Measurements from ENCODE around the gene RMND5A. TPM values are rescaled to one million over a fixed set of nuclear protein-coding genes. Genes with fewer than 3 reads are reported as not detected.
"Not testable (repeated sequence)": the region's sequence is repeated elsewhere in the genome, so short reads cannot be mapped to it uniquely, and the experiment has no call there.

The RMND5A gene
- total RNA-seq, 6 experiments from 2014 or later: 22.2 to 45.6 (median 33.8) TPM

DNA sequence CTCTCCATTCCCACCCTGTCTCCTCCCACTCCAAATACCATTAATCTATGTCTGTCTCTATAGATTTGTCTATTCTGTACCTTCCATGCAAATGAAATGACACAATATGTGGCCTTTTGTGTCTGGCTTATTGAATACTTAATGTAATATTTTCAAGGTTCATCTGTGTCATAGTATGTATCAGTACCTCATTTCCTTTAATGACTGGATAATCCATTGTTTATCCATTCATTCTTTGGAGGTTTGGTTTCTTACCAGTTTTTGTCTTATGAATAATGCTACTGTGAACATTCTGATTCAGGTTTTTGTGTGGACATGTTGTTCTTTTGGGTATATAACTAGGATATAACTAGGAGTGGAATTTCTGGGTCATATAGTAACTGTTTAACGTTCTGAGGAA, 14.8 kb downstream of the RMND5A start:
- H3K4me1 ChIP-seq; H3K27me3 ChIP-seq; DNase-seq; H3K9me3 ChIP-seq; intact Hi-C loops (cut with DNase I); H3K27ac ChIP-seq; H3K36me3 ChIP-seq; ATAC-seq; H3K4me3 ChIP-seq: not testable (repeated sequence)
- WGBS (ENCODE audit: insufficient coverage, low coverage, low lambda C conversion rate, missing lambda C conversion rate): no CpG with 5 or more reads among the region's 1 CpG

- H3K9me3 ChIP-seq; H3K36me3 ChIP-seq; H3K4me1 ChIP-seq; H3K27me3 ChIP-seq; H3K4me3 ChIP-seq; H3K27ac ChIP-seq; DNase-seq; intact Hi-C loops (cut with DNase I): not testable (repeated sequence)
- ATAC-seq: peak; percentile 58 to 71 (median 68)
Measured at GRCh38 chr2:86739485-86739884, 19.4 kb downstream of the RMND5A start.

- ATAC-seq: peak; percentile 21 to 49 (median 40)
- no CpG with 5 or more reads among the region's 11 CpGs for WGBS (ENCODE audit: insufficient coverage, low coverage, low lambda C conversion rate, missing lambda C conversion rate)
- intact Hi-C loops (cut with DNase I): not testable (repeated sequence)
Measured at GRCh38 chr2:86739889-86740288, 19.8 kb downstream of the RMND5A start.

DNA sequence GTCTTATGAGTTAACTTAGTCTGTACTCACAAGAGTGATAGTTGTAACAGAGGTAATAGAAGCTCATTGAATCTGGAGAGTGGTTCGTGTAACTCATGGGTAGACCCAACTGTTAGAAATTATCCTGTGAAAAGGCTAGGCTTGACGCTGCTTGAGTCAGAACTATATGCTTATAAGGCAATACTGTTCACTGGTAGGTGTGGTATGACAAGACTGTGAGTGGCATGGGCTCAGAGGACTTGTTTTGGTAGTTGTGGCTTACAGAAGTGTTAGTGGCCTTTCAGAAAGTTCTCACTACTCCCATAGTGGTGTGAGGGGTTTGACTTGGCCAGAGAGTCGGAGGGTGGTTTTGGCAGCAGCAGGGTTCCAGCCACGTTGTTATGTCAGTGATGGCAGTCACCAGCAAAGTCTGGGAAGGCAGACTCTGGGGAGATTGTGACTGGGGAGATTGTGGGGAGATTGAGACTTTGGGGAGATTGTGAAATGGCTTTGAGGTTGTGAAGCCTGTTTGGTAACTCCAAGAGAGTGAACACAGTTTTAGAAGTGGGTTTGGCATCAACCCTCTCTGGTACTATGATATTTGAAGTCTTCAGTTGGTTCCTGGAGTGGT, 21.9 kb downstream of the RMND5A start:
- intact Hi-C loops (cut with DNase I); H3K4me3 ChIP-seq; H3K4me1 ChIP-seq; H3K27ac ChIP-seq; H3K27me3 ChIP-seq; DNase-seq; H3K36me3 ChIP-seq; H3K9me3 ChIP-seq; ATAC-seq: not testable (repeated sequence)
- WGBS (ENCODE audit: insufficient coverage, low coverage, low lambda C conversion rate, missing lambda C conversion rate): no CpG with 5 or more reads among the region's 4 CpGs

More at GRCh38 chr2:86739889-86740288, 19.8 kb downstream of the RMND5A start:
- H3K27ac ChIP-seq, DNase-seq, H3K4me3 ChIP-seq, H3K27me3 ChIP-seq, H3K9me3 ChIP-seq, H3K36me3 ChIP-seq, H3K4me1 ChIP-seq: not testable (repeated sequence)

- DNase-seq: no peak
- 92% methylated on average over 2 of the region's 2 CpGs for WGBS (ENCODE audit: insufficient coverage, low coverage, low lambda C conversion rate, missing lambda C conversion rate)
- ATAC-seq: no peak
- Histone ChIP-seq H3K4me3 (no peak overlapping the region), H3K27me3 (no peaks in the 10 kb centered on the region), H3K9me3 (no peaks in the 10 kb centered on the region), H3K27ac (no peak overlapping the region), H3K36me3 (no peaks in the 10 kb centered on the region), H3K4me1 (no peaks in the 10 kb centered on the region)
- intact Hi-C loops (cut with DNase I): no loop called here
- TF ChIP-seq, protein P1, sequence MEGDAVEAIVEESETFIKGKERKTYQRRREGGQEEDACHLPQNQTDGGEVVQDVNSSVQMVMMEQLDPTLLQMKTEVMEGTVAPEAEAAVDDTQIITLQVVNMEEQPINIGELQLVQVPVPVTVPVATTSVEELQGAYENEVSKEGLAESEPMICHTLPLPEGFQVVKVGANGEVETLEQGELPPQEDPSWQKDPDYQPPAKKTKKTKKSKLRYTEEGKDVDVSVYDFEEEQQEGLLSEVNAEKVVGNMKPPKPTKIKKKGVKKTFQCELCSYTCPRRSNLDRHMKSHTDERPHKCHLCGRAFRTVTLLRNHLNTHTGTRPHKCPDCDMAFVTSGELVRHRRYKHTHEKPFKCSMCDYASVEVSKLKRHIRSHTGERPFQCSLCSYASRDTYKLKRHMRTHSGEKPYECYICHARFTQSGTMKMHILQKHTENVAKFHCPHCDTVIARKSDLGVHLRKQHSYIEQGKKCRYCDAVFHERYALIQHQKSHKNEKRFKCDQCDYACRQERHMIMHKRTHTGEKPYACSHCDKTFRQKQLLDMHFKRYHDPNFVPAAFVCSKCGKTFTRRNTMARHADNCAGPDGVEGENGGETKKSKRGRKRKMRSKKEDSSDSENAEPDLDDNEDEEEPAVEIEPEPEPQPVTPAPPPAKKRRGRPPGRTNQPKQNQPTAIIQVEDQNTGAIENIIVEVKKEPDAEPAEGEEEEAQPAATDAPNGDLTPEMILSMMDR (IDR thresholded peaks at IDR 0.05): no peak
- no peak for TF ChIP-seq POLR2A (IDR thresholded peaks at IDR 0.05)
Measured at GRCh38 chr2:86744152-86744551, 24.1 kb downstream of the RMND5A start.

GRCh38 chr2:86746939-86747338, 26.8 kb downstream of the RMND5A start:
- no peaks in the 10 kb centered on the region for H3K4me1 ChIP-seq
- peaks cover 0 to 1% (median 0%) of the 10 kb centered on the region in 4 donors for H3K36me3 ChIP-seq
- ATAC-seq (no peak), DNase-seq (no peak)
- no peaks in the 10 kb centered on the region for H3K9me3 ChIP-seq
- TF ChIP-seq, protein P1 (IDR thresholded peaks at IDR 0.05): no peak
- no peak for TF ChIP-seq POLR2A (IDR thresholded peaks at IDR 0.05)
- H3K27ac ChIP-seq: no peak overlapping the region
- no peaks in the 10 kb centered on the region for H3K27me3 ChIP-seq
- intact Hi-C loops (cut with DNase I): no loop called here
- H3K4me3 ChIP-seq: no peak overlapping the region
